Activated T-cell treated with anti-CD3 and anti-CD28 coated beads for 1 hour (primary cell): ENCODE measurements around the gene CRTC2.
"Not testable (repeated sequence)": the region's sequence is repeated elsewhere in the genome, so short reads cannot be mapped to it uniquely, and the experiment has no call there.

Experiments
- DNase-seq: peaks from one replicate; pipeline ENCODE4 v3.0.0-alpha.2; 2020; ENCODE audit warnings: low read depth

The CRTC2 gene

DNA sequence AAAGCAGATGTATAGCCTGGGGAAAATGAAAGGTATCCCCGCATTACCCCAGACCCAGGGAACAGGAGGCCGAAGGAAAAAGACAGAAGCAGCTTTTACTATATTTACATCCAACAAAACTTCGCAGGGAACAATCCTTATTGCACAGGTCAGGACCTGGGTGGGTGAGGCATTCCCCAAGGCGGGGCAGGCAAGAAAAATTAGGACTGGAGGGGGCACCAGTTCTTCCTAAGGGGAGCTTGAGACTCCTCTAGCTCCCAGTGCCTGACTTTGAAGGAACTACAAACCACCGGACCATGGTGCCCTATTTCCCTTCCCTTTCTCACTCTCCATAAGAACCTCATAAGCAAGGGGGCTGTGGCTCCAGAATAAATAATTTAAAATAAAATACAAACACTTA is 29.0 kb downstream of the CRTC2 start:
- DNase-seq: no peak

DNA sequence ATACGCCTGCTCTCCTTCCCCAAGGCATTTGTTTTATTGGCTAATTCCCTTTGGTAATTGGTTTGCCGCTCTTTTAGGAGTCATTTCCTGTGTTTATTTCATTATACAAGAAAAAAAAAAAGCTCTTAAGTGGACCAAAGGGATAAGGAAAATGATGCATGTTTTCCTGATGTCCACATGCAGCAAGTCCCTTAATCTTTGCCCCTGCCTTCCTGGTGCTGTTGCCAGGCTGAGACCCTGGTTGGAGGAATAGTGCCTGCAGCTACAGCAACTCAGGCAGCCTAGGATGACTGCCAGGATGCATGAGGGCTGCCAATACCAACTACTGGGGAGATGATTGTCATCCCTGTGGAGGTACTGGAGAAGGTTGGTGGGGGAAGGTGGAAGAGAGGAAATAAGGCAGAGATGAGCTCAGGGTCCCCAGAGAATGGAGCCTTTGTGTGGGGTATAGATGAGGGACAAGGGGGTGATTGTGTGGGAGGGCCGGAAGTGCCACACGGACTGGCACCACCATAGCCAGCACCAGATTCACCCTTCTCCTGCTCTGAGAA is 29.5 kb downstream of the CRTC2 start:
- DNase-seq: no peak

DNA sequence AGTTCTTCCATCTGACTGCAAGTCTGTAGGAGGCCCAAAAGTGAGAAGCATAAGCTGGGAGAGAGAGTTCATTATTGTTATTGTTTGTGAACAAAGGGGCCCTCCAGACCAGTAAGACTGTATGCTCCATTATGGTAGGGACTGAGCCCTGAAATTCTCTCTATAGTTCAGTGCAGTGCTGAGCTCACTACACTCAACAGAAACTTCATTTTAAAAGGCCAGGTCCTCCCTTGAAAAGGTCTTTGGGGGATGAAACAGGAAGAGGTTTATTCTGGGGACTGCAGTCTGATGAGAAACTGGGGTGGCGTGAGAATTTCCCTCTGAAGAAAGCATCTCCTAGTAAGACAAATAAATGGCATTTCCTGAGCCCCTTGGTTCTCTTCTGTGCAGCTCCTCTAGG is 30.2 kb downstream of the CRTC2 start:
- no peak for DNase-seq

DNA sequence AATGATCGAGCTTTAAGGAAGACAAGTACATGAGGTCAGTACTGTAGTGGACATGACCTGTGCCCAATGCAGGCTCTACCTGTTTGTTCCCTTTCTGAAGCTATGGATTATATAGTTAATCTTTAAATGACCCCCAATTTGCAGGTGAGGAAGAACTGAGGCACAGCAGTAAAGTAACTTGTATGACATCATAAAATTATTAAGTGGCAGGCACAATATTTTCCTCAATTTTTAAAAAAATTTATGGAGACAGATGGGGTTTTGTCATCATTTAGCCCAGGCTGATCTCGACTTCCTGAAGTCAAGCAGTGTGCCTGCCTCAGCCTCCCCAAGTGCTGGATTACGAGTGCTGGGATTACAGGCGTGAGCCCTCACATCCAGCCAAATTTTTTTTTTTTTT is 32.0 kb downstream of the CRTC2 start:
- DNase-seq: no peak

DNA sequence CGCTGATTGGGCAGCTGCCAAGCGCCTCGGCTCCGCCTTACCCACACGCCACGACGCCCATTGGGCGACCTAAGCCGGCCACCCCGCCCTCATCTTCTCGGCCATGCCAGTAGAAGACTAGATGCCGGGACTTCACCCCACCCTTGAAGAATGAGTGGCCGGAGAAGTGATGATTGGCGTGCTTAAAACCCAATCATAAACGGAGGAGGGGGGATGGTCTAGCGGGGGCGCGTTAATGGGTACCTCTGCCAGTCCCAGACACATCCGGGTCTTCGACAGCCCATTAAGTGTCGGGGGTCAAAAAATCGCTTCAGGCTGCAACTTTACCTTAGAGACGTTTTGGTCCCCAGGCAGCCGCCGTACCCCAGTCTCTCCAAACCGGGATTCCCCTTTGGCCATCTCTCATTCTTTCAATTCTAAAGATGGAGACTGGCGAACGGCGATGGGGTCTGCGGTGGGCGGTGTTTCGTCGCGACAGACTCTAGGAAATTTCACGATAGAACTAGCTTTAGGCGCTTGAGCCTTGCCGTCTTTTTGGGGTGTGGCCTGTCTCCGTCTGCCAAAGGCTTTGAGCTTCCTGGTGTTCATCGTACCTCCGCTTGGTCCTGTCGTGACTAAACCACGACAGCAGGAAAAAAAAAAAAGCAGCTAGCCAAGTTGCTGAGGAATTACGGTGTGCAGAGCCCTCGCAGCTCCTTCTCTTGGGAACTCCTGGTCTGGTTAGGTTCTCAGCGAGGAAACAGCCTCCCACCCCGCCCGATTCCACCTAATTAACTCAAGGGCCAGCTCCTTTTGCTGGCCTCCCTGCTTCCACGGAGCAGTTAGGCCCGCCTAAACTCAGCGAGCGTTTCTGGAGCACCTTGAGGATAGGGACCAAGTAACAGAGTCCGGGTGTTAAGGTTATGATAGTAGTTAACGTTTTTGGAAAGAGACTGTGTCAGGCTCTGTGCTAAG is 35.2 kb downstream of the CRTC2 start, which contains the start of gene GATAD2B:
GATAD2B (minus strand) TSS at position 1 of the 954 bp plus-strand sequence. CDS start 94,625 bp downstream, outside the sequence.
- peak; percentile 96 for DNase-seq

GRCh38 chr1:153922076-153922971 is 36.1 kb downstream of the CRTC2 start:
- DNase-seq: peak; percentile 46

DNA sequence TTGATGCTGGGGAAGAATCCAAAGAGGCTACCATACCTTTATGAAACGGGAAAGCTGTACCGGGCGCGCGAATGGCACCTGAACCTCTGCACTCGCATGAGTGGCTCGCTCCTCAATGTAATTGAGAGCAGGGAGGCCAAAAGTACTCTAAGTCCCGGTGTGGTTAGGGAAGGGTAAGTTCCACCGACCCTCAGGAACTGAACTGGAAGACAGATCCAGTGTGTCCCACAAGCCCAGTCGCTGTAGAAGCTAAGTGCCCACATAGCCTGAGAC is 36.7 kb downstream of the CRTC2 start:
- no peak for DNase-seq

DNA sequence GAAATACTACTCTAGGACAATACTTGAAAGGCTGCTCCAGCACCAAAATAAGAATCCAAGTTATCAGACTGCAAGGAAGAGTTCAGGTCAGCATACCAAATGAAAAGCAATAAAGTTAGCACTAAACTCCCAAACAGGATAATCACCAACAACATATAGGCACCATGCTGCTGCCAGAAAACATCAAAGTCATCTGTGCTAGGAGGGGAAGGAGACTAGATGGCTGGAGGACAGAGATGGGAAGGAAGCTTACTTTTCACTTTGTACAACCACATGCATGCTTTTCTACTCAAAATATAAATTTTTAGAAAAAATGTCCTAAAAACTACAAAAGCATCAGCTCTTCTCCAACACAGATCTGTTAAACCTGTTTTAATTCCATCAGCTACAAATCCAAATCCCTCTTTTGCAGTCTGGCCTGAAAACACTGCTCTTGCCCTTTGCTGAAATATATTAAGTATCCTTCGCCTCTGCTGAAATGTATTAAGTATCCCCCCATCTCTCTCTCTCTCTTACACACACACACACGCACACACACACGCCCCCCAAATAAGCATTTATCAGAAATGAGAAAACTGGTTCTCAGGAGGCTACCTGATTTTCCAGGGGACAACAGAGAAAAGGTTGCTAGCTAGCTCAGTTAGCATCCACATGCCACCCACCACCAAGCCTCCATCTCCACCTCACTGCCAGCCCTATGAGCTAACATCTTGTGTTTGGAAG is 37.2 kb downstream of the CRTC2 start:
- DNase-seq: no peak

- DNase-seq: no peak
Observed at GRCh38 chr1:153919876-153920852, 38.2 kb downstream of the CRTC2 start.

- DNase-seq: no peak
Observed at GRCh38 chr1:153916297-153916696, 42.1 kb downstream of the CRTC2 start.

DNA sequence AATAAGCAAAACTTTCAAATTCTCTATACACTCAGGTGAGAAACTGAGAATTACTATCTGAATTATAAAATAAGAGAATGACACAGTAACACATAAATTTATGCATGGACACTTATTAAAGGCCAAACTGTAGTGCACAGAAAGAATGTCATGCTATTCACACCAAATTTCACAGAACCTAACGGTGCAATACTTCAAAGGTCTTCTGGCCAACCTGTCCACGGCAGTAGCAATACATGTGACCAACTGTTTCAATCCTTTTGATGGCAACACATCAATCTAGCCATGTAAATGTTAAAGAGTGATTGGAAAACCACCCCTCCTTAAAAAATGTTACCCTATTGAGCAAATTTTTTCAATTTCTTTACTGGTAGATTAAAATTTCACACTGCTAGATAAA is 46.1 kb downstream of the CRTC2 start:
- no peak for DNase-seq

GRCh38 chr1:153910560-153910959 is 47.9 kb downstream of the CRTC2 start:
- DNase-seq: not testable (repeated sequence)

DNA sequence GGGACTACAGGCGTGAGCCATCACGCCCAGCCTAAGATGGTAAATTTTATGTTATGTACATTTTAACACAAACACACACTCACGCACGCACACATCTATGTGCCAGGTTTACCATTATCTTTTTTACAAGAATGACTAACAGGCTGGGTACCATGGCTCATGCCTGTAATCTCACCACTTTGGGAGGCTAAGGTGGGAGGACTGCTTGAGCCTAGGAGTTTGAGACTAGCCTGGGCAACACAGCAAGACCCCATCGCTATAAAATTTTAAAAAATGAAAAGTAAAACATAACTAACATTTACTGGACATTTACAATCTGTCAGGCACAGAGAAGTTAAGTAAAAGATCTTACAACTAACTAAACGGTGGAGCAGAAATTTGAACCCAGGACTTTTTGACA is 50.3 kb downstream of the CRTC2 start:
- DNase-seq: no peak

DNA sequence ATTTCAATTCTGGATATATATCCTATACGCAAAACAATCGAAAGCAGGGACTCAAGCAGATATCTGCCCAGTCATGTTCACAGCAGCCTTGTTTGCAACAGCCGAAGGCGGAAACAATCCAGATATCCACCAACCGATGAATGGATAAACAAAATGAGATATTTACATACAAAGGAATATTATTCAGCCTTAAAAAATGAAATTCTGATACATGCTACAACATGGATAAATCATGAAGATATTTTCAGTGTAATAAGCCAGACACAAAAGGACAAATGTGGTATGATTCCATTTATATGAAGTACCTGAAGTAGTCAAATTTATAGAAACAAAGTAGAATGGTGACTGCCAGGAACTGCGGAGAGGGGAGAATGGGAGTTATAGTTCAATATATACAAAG is 51.3 kb downstream of the CRTC2 start:
- DNase-seq: no peak

GRCh38 chr1:153906396-153906795 is 52.0 kb downstream of the CRTC2 start:
- no peak for DNase-seq

GRCh38 chr1:153905908-153906307 is 52.5 kb downstream of the CRTC2 start:
- not testable (repeated sequence) for DNase-seq

GRCh38 chr1:153903841-153904455 is 54.5 kb downstream of the CRTC2 start:
- DNase-seq: no peak

DNA sequence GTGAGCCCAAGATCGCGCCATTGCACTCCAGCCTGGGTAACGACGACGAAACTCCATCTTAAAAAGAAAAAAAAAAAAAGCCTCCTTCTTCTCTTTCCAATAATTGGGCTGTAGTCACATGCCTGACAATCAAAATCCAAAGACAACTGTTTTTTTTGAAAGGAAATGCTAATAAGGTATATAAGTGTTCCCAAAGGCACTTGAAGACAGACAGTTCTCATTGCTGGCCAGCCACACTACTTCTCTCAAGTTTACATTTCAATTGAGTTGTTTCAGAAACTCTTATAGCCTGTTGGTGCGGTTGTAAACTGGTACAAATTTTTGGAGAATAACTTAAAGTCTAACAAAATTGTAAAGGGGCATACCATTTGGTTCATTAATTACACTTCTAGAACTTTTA is 58.9 kb downstream of the CRTC2 start:
- DNase-seq: no peak
